Neural cell (in vitro differentiated cells): ENCODE results near the gene GRAMD4. TPM values are rescaled to one million over a fixed set of nuclear protein-coding genes. Genes with fewer than 3 reads are reported as not detected.

Experiments used
- H2AFZ ChIP-seq: fragments of 200-600, 300-800 bp; sonication (generic), shearing (Covaris generic); 2 replicates; pipeline ENCODE4 v1.6.0; 2014; ENCODE audit warnings: low read depth, mild to moderate bottlenecking, antibody characterized with exemption, low read length, moderate library complexity
- H3F3A ChIP-seq: fragments of 200-600 bp; shearing (Covaris generic); 2 replicates; pipeline ENCODE4 v1.6.1; 2016; ENCODE audit warnings: mild to moderate bottlenecking, moderate library complexity, mixed read lengths, antibody characterized with exemption, low read length; ENCODE audit not compliant: insufficient read depth, poor library complexity, severe bottlenecking
- H3K27ac ChIP-seq: fragments of 200-600, 300-800 bp; sonication (generic), shearing (Covaris generic); 2 replicates; pipeline ENCODE4 v1.5.1; 2014; ENCODE audit warnings: mild to moderate bottlenecking, low read length, moderate library complexity
- H3K27me3 ChIP-seq: fragments of 300-800, 200-600 bp; sonication (generic), shearing (Covaris generic); 2 replicates; pipeline ENCODE4 v1.6.0; 2014; ENCODE audit warnings: mild to moderate bottlenecking, low read depth, low read length, moderate library complexity; ENCODE audit not compliant: insufficient read depth
- H3K36me3 ChIP-seq: fragments of 300-800, 200-600 bp; sonication (generic), shearing (Covaris generic); 2 replicates; pipeline ENCODE4 v1.5.1; 2014; ENCODE audit warnings: mild to moderate bottlenecking, antibody characterized with exemption, low read length, moderate library complexity; ENCODE audit not compliant: insufficient read depth
- H3K4me2 ChIP-seq: fragments of 300-800, 200-600 bp; sonication (generic), shearing (Covaris generic); 2 replicates; pipeline ENCODE4 v1.6.0; 2014; ENCODE audit warnings: mild to moderate bottlenecking, low read length
- H3K4me3 ChIP-seq: fragments of 300-800, 200-600 bp; sonication (generic), shearing (Covaris generic); 2 replicates; pipeline ENCODE4 v1.5.1; 2014; ENCODE audit warnings: mild to moderate bottlenecking, low read length, moderate library complexity
- H3K79me2 ChIP-seq: fragments of 200-600 bp; shearing (Covaris generic); replicated peaks from 2 replicates; pipeline ENCODE4 v1.6.0; 2014; ENCODE audit warnings: mild to moderate bottlenecking, low read length, moderate library complexity; ENCODE audit not compliant: insufficient read depth
- H3K9ac ChIP-seq: fragments of 300-800, 200-600 bp; sonication (generic), shearing (Covaris generic); 2 replicates; pipeline ENCODE4 v1.6.1; 2016; ENCODE audit warnings: mild to moderate bottlenecking, low read length, mixed read lengths
- H3K9me2 ChIP-seq: fragments of 200-600 bp; shearing (Covaris generic); 2 replicates; pipeline ENCODE4 v1.6.1; 2016; ENCODE audit warnings: mild to moderate bottlenecking, low read length, mixed read lengths; ENCODE audit not compliant: insufficient read depth
- H3K9me3 ChIP-seq: fragments of 200-600, 300-800 bp; sonication (generic), shearing (Covaris generic); 2 replicates; pipeline ENCODE4 v1.6.1; 2016; ENCODE audit warnings: mild to moderate bottlenecking, mixed run types, low read length, moderate library complexity, mixed read lengths
- H4K20me1 ChIP-seq: fragments of 200-600 bp; shearing (Covaris generic); 2 replicates; pipeline ENCODE4 v1.6.1; 2016; ENCODE audit warnings: mild to moderate bottlenecking, mixed run types; ENCODE audit not compliant: insufficient read depth
- CTCF ChIP-seq: fragments of 450-650 bp; IDR thresholded peaks from 2 replicates; pipeline ENCODE4 v1.5.1; 2014; ENCODE audit warnings: antibody characterized with exemption, mild to moderate bottlenecking, moderate library complexity; ENCODE audit not compliant: poor library complexity, severe bottlenecking
- EP300 ChIP-seq: fragments of 450-650 bp; conservative IDR thresholded peaks from 2 replicates; pipeline ENCODE4 v1.6.1; 2014; ENCODE audit warnings: antibody characterized with exemption, mild to moderate bottlenecking, moderate library complexity; ENCODE audit not compliant: poor library complexity, severe bottlenecking
- EZH2 ChIP-seq: fragments of 200-600, 300-800 bp; shearing (Covaris generic), sonication (generic); IDR thresholded peaks from 2 replicates; pipeline ENCODE4 v1.6.1; 2014; ENCODE audit warnings: antibody characterized with exemption, low read length, borderline replicate concordance, mild to moderate bottlenecking; ENCODE audit not compliant: insufficient read depth, poor library complexity, severe bottlenecking
- MXI1 ChIP-seq: fragments of 450-650 bp; conservative IDR thresholded peaks from 2 replicates; pipeline ENCODE4 v1.6.1; 2014; ENCODE audit warnings: antibody characterized with exemption, mild to moderate bottlenecking; ENCODE audit not compliant: poor library complexity, severe bottlenecking
- POLR2AphosphoS5 ChIP-seq: IDR thresholded peaks from 2 replicates; pipeline ENCODE4 v1.6.1; 2012
- RAD21 ChIP-seq: fragments of 450-650 bp; conservative IDR thresholded peaks from 2 replicates; pipeline ENCODE4 v1.6.1; 2014; ENCODE audit warnings: antibody characterized with exemption, mild to moderate bottlenecking, moderate library complexity
- REST ChIP-seq: IDR thresholded peaks from 2 replicates; pipeline ENCODE4 v1.6.1; 2012; ENCODE audit warnings: borderline replicate concordance
- SMC3 ChIP-seq: fragments of 450-650 bp; conservative IDR thresholded peaks from 2 replicates; pipeline ENCODE4 v1.6.1; 2014; ENCODE audit warnings: antibody characterized with exemption, mild to moderate bottlenecking, moderate library complexity; ENCODE audit not compliant: poor library complexity
- TAF1 ChIP-seq: IDR thresholded peaks from 2 replicates; pipeline ENCODE4 v1.6.1; 2012; ENCODE audit warnings: low read depth
- polyA plus RNA-seq: library from polyadenylated mRNA; depleted of rRNA; stranded (reverse); fragments of >200 nt; gene quantifications from 2 replicates; pipeline ENCODE4 v1.2.3, GENCODE V29; 2014

GRAMD4 gene
- polyA plus RNA-seq, 1 donor from 2014 or later: 35.6 TPM

GRCh38 chr22:46686221-46687047 lies 66.2 kb downstream of the GRAMD4 start:
- no peak overlapping the region for H2AFZ ChIP-seq
- H3K36me3 ChIP-seq: peaks cover 7% of the 10 kb centered on the region
- no peak overlapping the region for H3K9ac ChIP-seq
- no peaks in the 10 kb centered on the region for H3K9me2 ChIP-seq
- H3F3A ChIP-seq: no peaks in the 10 kb centered on the region
- no peak overlapping the region for H3K27ac ChIP-seq
- H3K4me3 ChIP-seq: no peak overlapping the region
- no peaks in the 10 kb centered on the region for H3K9me3 ChIP-seq
- no peaks in the 10 kb centered on the region for H3K27me3 ChIP-seq
- H3K4me2 ChIP-seq: no peak overlapping the region
- H3K79me2 ChIP-seq: no peaks in the 10 kb centered on the region
- TF ChIP-seq TAF1: no peak
- no peak for TF ChIP-seq MXI1
- no peak for TF ChIP-seq EZH2
- TF ChIP-seq REST: no peak
- TF ChIP-seq RAD21: no peak
- TF ChIP-seq SMC3: no peak
- TF ChIP-seq CTCF: no peak
- no peak for TF ChIP-seq POLR2AphosphoS5
- no peak for TF ChIP-seq EP300
- H4K20me1 ChIP-seq: no peaks in the 10 kb centered on the region

- no peaks in the 10 kb centered on the region for H3K79me2 ChIP-seq
- no peaks in the 10 kb centered on the region for H3K9me2 ChIP-seq
- no peak overlapping the region for H3K4me3 ChIP-seq
- TF ChIP-seq SMC3 (no peak), EZH2 (no peak), MXI1 (no peak), TAF1 (no peak), EP300 (no peak), CTCF (no peak), POLR2AphosphoS5 (no peak), REST (no peak)
- no peak overlapping the region for H3K27ac ChIP-seq
- H3K4me2 ChIP-seq: no peak overlapping the region
- no peaks in the 10 kb centered on the region for H3K27me3 ChIP-seq
- no peak overlapping the region for H2AFZ ChIP-seq
- peaks cover 7% of the 10 kb centered on the region for H3K36me3 ChIP-seq
- H3F3A ChIP-seq: no peaks in the 10 kb centered on the region
- no peaks in the 10 kb centered on the region for H3K9me3 ChIP-seq
- H4K20me1 ChIP-seq: no peaks in the 10 kb centered on the region
- H3K9ac ChIP-seq: no peak overlapping the region
Measured at GRCh38 chr22:46687048-46687444, 66.9 kb downstream of the GRAMD4 start.
